Measurements from ENCODE around the gene GMDS. TPM values are rescaled to one million over a fixed set of nuclear protein-coding genes. Genes with fewer than 3 reads are reported as not detected.

GMDS gene
- total RNA-seq, 1 donor from 2014 or later: 19.9 TPM

DNA sequence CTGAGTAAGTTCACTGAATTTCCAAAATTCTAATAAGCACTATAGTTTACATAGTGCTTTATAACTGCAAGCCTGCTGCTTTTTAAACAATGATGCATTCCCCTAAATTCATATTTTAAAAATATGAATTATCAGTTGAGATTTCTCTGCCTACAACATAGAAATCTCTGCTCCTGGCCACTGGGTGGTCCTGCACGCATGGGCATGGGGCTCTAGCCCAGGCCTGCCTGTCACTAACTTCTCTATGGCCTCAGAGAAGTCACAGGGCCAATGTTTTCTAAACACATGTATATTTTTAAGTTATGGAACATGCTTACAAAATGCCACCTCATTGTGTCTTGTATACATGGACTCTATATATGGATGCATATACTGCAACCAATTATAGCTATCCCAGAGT, 424.7 kb downstream of the GMDS start:
- intact Hi-C loops (cut with DNase I): loop anchor here (5.0 kb wide), 1 partner anchor 47 kb away; no protein-coding TSS in a partner anchor
- peak overlapping the region; percentile 84 to 86 for H3K27ac ChIP-seq
- H3K9me3 ChIP-seq: no peaks in the 10 kb centered on the region
- TF ChIP-seq, protein P1, sequence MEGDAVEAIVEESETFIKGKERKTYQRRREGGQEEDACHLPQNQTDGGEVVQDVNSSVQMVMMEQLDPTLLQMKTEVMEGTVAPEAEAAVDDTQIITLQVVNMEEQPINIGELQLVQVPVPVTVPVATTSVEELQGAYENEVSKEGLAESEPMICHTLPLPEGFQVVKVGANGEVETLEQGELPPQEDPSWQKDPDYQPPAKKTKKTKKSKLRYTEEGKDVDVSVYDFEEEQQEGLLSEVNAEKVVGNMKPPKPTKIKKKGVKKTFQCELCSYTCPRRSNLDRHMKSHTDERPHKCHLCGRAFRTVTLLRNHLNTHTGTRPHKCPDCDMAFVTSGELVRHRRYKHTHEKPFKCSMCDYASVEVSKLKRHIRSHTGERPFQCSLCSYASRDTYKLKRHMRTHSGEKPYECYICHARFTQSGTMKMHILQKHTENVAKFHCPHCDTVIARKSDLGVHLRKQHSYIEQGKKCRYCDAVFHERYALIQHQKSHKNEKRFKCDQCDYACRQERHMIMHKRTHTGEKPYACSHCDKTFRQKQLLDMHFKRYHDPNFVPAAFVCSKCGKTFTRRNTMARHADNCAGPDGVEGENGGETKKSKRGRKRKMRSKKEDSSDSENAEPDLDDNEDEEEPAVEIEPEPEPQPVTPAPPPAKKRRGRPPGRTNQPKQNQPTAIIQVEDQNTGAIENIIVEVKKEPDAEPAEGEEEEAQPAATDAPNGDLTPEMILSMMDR (IDR thresholded peaks at IDR 0.05): peak in 1 of 3 experiments; percentile 26
- no peaks in the 10 kb centered on the region for H3K27me3 ChIP-seq
- H3K4me3 ChIP-seq: peak overlapping the region; percentile 18 to 63
- no peak for DNase-seq (ENCODE audit: low spot score in 2 of 2)
- no peaks in the 10 kb centered on the region for H3K36me3 ChIP-seq
- H3K4me1 ChIP-seq: peaks cover 0 to 17% of the 10 kb centered on the region in 2 donors

DNA sequence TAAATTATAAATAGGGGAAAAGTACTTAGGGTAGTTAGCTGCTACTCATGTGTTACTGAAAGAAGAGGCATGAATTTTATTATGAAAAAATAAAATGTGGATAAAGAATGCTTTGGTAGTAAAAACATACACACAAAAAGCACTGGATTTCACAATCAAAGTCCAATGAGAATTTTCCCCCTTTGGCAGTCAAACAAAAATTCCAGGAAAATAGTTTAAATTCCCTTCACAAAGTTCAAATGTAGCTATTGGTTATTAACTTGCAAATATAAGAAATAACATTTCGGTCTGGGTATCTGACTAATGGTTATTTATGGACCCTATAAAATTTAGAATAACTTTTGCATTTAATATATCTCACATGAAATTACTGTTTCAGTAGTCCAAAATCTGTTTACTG, 425.2 kb downstream of the GMDS start:
- no peak for DNase-seq (ENCODE audit: low spot score in 2 of 2)
- Histone ChIP-seq H3K27ac (peak overlapping the region; percentile 84 to 86), H3K36me3 (no peaks in the 10 kb centered on the region), H3K27me3 (no peaks in the 10 kb centered on the region), H3K4me3 (no peak overlapping the region), H3K9me3 (no peaks in the 10 kb centered on the region), H3K4me1 (peaks cover 0 to 17% of the 10 kb centered on the region in 2 donors)
- TF ChIP-seq, protein P1 (IDR thresholded peaks at IDR 0.05): no peak
- intact Hi-C loops (cut with DNase I): loop anchor here (5.0 kb wide), 1 partner anchor 47 kb away; no protein-coding TSS in a partner anchor

DNA sequence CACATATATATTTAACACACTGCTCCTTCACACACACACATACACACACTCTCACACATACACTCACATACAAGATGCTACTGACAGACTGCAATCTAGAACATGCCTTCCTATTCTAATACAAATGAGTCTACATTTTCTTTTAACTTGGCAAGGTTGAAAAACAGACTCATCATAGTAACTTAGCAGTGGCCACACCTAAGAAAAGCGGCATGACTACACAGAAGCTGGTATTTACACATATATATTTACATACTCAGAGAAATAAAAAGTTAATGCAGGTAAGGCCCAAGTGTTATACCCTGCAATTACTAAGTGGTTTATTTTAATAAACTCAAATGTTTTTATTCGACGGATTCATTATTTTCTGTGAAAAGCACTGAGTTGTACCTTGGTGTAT, 426.4 kb downstream of the GMDS start:
- Histone ChIP-seq H3K4me1 (peaks cover 0 to 17% of the 10 kb centered on the region in 2 donors), H3K9me3 (no peaks in the 10 kb centered on the region), H3K4me3 (no peak overlapping the region), H3K27ac (no peak overlapping the region), H3K36me3 (no peaks in the 10 kb centered on the region), H3K27me3 (no peaks in the 10 kb centered on the region)
- intact Hi-C loops (cut with DNase I): loop anchor here (5.0 kb wide), 2 partner anchors 37 to 192 kb away; no protein-coding TSS in a partner anchor
- TF ChIP-seq, protein P1 (IDR thresholded peaks at IDR 0.05): no peak
- no peak for DNase-seq (ENCODE audit: low spot score in 2 of 2)

DNA sequence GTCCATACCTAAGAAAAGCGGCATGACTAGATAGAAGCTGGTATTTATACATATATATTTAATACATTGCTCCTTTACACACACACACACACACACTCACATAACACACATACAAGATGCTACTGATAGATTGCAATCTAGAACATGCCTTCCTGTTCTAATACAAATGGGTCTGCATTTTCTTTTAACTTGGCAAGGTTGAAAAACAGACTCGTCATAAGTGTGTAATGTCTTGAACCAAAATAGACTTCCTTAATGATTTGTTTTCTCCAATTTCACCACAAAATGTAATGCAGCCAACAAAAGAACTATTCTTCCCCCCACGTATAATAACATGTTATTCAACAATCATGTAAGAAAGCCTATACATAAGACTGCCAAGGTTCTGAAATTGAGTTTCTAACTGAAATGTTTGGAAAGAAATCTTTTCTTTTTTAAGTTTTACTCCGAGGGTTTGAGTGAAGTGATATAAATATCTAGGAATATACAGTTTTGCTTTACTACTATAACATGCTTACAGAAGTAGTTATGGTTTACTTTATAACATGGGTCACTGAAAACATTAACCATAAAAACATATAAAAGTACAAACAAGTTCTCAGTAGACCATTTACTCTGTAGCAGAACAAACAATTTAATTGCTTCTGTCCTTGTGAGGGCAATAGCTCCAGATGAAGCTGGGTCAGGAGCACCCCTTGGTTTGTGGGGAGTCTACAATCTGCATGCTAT, 428.2 kb downstream of the GMDS start:
- no peaks in the 10 kb centered on the region for H3K9me3 ChIP-seq
- H3K36me3 ChIP-seq: no peaks in the 10 kb centered on the region
- intact Hi-C loops (cut with DNase I): loop anchor here (5.0 kb wide), 2 partner anchors 35 to 190 kb away; no protein-coding TSS in a partner anchor
- no peak overlapping the region for H3K4me3 ChIP-seq
- TF ChIP-seq, protein P1 (IDR thresholded peaks at IDR 0.05): no peak
- H3K4me1 ChIP-seq: peaks cover 0 to 17% of the 10 kb centered on the region in 2 donors
- peak overlapping the region; percentile 31 to 34 for H3K27ac ChIP-seq
- DNase-seq (ENCODE audit: low spot score in 2 of 2): no peak
- no peaks in the 10 kb centered on the region for H3K27me3 ChIP-seq

DNA sequence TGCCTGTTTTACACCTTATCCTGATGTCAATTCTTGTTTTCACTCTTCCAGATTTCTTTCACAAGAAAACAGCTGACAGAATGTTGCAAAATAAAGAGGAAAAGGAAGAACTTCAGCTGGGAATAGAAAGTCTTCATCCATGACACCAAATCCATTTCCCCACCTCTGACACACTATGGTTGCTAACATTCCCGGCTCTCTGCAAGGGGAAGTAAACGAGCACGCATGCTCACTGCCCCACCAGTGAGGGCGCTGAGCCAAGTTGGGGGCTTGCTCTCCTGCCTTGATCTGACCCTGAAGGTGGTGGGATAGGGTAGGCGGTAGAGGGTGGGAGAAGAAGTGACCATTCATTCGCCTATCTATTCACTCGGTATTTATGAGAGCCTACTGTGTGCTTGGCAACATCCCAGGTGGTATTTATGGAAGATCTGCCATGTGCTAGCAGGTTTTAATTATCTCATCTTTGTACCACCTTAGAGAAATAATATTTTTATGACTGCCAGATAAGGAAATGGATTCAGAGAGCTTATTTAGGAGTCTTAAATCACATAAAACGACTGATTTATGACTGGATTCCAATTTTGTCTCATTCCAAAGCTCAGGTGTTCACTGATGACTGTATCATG, 429.5 kb downstream of the GMDS start:
- DNase-seq (ENCODE audit: low spot score in 2 of 2): no peak
- Histone ChIP-seq H3K9me3 (no peaks in the 10 kb centered on the region), H3K36me3 (no peaks in the 10 kb centered on the region), H3K4me1 (peaks cover 0 to 13% of the 10 kb centered on the region in 2 donors), H3K4me3 (no peak overlapping the region), H3K27ac (no peak overlapping the region), H3K27me3 (no peaks in the 10 kb centered on the region)
- TF ChIP-seq, protein P1 (IDR thresholded peaks at IDR 0.05): no peak
- intact Hi-C loops (cut with DNase I): loop anchor here (5.0 kb wide), 2 partner anchors 34 to 189 kb away; no protein-coding TSS in a partner anchor
